HG03135 (cell line): ENCODE data around the gene GMPPB.
A peak's percentile ranks its signal among the peaks of the same experiment; 100 is the strongest.

Source experiments
- ATAC-seq: cut with Tn5 transposase; IDR thresholded peaks from one replicate; pipeline ENCODE4 v1.9.1; 2021; ENCODE audit warnings: mild to moderate bottlenecking, moderate library complexity; ENCODE audit not compliant: unreplicated experiment

GMPPB gene

GRCh38 chr3:49729966-49730609 lies 6.3 kb upstream of the GMPPB start:
- ATAC-seq: no peak

- ATAC-seq: no peak
These were observed 4.2 kb upstream of the GMPPB start for GRCh38 chr3:49727924-49728361.

GRCh38 chr3:49727154-49727923 lies 3.6 kb upstream of the GMPPB start:
- no peak for ATAC-seq

- ATAC-seq: no peak
These were observed 2.3 kb upstream of the GMPPB start for GRCh38 chr3:49725906-49726681.

DNA sequence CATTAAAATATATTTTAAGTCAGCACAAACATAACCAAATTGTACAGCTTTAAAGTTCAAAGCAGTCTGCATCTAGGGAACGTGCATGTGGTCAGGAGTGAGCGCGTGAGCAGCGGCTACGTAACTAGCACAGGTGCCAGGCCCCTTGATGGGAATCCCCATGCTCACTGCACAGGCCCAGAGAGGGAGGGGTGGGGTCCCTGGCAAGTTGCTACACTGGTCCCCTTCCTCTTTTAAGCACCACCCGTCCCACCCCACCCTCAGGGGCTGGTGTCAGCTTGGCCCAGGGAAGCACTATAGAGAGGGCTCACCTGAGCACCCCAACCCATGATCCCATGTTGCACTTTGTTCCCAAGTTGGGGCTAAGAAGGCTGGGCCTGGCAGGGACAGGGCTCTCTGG lies 835 bp upstream of the GMPPB start:
- no peak for ATAC-seq

- ATAC-seq: no peak
These were observed 489 bp downstream of the GMPPB start for GRCh38 chr3:49723296-49723627.

GRCh38 chr3:49722896-49723295 lies 855 bp downstream of the GMPPB start:
- no peak for ATAC-seq

DNA sequence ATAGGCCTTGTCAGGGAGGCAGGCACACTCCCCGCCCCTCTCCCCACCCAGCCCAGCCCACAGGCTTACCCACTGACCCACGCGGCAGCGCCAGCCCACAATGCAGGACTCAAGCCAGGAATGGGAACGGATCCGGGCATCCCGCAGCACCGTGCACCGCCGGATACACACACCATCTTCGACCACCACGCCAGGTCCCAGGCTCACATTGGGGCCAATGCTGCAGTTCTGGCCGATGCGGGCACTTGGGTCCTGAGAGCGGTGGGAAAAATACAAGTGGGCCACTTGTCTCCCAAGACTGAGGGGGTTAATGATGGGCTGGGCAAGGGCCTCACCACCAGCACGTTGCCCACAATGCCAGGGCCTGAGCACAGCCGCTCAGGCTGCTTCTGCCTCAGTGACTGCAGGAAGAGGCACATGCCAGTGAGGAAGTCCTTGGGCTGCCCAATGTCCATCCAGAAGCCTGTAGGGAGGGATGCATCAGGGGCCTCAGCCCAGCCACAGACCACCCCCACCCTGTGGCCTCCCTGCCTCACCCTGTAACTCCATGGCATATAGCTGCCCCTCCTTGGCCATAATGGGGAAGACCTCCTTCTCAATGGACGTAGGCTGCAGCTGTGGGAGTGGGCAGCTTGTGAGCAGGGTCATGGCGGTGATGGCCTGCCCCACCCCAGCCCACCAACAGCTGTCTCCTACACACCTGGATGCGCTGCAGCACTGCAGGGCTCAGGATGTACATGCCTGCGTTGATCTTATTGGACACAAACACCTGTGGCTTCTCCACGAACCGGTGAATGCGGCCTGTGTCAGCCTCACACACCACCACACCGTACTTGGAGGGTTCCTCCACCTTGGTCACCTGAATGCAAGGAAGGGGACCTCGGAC lies 1.6 kb downstream of the GMPPB start:
- no peak for ATAC-seq

DNA sequence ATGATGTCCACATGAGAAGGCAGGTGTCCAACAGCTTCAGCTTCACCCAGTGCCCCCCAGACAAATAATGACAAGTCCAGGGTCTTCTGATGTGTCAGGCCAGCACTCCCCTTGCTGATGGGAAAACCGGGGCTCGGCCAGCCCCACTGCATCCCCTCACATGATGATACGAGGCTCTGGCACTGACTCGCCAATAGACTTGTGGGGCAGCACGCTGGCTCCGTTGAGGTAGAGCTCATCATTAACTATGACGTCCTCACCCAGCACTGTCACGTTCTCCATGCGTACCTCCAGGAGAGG lies 2.2 kb downstream of the GMPPB start:
- no peak for ATAC-seq

DNA sequence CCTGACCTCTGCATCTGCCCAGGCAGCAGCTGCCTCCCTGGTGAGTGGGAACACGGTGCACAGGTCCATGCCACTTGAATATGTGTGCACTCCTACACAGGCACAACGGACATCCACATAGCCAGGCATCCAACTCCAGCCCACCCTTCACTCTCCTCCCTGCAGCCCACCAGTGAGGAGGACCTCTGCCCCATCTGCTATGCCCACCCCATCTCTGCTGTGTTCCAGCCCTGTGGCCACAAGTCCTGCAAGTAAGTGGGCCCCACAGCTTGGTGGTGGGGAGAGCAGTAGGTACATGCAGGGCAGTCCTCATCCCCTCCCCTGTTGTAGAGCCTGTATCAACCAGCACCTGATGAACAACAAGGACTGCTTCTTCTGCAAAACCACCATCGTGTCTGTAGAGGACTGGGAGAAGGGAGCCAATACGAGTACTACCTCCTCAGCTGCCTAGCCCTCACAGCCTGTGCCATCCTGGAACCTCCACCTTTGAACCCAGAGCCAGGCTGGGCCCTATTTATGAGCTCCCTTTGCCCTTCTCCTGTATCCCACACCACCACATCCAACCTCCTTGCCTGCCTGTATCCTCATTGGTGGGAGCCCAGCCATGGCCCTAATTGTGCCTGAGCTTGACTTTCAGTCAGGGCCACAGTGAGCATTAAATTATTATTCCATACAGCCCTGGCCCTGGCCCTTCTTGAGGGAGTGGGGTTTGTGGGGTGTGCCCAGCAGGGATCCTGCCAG lies 2.7 kb downstream of the GMPPB start:
- ATAC-seq: no peak

DNA sequence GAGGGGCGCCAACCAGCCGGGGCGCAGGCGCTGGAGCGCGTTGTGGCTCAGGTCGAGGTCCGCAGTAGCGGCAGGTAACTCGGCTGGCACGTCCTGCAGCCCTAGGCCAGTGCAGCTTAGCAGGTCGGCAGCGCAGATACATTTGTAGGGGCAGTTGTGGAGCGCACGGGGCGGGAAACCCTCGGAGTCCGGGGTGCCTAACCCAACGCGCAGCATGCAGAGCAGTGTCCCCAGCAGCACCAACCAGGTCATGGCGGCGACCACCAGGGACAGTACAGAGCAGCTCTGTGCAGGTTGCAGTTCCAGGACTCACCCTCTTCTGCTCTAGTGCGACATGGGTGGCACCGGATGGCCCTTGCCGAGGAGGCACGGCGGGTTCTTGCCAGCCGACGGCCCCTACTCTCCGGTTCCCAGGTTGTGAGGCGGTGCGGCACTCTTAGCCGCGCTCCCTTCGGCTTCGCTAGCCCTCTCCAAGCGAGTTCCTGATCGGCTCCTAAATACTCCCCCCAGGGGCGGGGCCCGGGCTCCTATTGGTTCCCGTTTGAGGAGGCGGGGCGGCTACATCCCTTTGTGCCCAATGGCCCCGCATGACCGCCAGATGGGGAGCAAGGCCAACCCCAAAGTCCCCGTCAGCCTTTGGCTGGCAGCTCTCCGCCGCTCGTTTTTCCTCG lies 4.4 kb downstream of the GMPPB start, which contains the start of gene AMIGO3:
TSS of gene AMIGO3 (minus strand) at position 471 of the 671 bp plus-strand sequence. CDS start at position 252, 219 bp downstream.
- peak; percentile 51 for ATAC-seq

GRCh38 chr3:49718858-49719213 lies 4.9 kb downstream of the GMPPB start:
- no peak for ATAC-seq

DNA sequence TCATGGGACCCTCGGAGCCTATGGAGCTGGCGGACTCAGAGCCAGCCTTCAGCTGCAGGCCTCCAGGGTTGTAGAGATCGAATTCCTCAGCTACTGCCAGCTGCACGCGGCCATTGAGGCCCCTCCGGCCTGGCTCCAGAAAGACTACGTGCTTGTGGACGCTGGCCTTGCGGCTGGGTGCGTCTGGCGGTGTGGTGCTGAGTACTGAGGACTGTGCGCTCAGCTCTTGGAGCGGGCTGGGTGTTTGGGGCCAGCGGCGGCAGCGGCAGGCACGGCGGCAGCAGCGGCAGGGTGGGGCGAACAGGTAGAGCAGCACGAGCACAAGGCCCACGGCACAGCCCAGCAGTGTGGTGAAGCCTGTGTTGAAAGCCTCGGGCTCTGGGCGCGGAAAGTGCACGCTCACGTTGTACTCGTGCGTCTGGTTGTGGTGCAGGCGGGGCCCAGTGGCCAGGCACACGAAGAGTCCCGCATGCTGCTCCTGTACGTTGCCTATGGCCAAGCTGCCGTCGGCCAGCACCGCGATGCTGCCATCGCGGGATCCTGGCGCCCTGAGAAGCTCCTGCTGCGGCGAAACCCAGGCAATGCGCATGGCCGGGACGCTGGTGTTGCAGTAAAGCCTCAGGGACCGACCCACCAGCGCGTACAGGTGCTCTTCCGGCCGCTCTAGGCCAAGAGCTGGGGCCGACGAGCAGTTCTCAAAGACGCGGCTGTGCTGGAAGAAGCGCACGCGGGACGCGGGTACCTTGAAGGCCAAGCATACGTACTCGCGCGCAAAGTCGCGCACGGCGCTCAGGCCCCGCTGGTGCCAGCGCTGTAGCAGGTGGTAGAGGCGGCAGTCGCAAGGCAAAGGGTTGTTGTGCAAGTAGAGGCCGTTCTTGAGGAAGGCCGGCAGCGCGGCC lies 5.5 kb downstream of the GMPPB start:
- no peak for ATAC-seq

GRCh38 chr3:49717211-49717958 lies 6.4 kb downstream of the GMPPB start:
- no peak for ATAC-seq

DNA sequence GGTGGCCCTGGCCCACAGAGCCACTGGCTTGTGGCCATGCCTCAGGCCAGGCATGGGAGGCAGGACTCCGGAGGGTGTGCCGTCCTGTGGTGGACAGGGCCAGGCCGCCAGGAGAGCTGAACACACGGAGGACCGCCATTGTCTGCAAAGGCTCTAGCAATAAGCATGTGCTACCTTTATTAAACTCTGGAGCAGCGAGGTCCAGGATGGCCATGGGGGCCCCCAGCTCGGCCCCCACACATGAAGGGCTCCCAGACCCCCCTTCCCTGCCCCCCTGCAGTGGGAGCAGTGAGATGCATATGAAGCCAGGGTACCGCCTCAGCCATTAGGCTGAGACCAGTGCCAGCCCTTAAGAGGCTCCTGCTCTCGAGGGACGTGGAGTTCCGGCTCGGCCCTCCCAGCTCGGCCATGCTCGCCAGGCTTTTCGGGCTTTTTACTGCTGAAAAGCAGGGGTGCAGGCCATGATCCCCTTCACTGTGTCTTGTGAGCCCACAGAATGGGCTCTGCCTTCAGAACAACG lies 7.0 kb downstream of the GMPPB start:
- ATAC-seq: no peak

DNA sequence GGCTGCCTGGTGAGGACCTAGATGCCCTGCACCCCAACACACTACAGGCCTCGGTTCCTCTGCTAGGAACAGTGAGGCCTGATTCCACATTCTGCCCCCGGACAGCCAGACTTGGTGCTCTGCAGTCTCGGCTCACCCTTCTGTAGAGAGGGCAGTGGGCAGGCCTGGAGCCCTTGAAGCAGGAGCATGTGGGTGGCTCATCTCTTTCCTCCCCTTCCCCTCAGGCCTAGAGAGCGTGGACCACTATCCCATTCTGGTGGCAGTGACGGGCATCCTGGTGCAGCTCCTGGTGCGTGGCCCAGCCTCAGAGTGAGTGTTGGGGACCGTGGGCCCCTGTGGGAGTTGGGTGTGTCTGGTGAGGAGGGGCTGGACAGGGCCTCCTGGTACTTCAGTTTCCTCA lies 7.6 kb downstream of the GMPPB start:
- no peak for ATAC-seq

DNA sequence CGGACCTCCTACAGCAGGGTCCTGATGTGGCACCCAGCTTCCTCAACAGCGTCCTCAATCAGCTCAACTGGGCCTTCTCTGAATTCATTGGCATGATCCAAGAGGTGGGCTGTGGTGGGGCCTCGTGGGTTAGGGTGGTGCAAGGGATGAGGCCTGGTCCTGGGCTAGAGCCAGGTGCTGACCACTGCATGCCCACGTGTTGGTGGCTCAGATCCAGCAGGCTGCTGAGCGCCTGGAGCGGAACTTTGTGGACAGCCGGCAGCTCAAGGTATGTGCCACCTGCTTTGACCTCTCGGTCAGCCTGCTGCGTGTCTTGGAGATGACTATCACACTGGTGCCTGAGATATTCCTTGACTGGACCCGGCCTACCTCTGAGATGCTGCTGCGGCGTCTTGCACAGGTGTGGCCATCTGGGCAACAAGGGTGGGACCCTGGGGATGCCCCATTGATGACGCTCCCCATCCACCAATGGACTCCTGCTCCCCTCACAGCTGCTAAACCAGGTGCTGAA lies 8.1 kb downstream of the GMPPB start:
- ATAC-seq: no peak
